GM23248 (cell line): ENCODE data around the gene MET. TPM values are rescaled to one million over a fixed set of nuclear protein-coding genes. Genes with fewer than 3 reads are reported as not detected.

ENCODE experiments used
- DNase-seq: peaks from one replicate; pipeline ENCODE4 v3.0.0-alpha.2; 2015
- H2AFZ ChIP-seq: fragments of 200-600 bp; sonication (generic); 2 replicates; pipeline ENCODE4 v1.6.1; 2016; ENCODE audit warnings: antibody characterized with exemption
- H3F3A ChIP-seq: fragments of 200-600 bp; sonication (generic); 2 replicates; pipeline ENCODE4 v1.6.1; 2016; ENCODE audit warnings: mild to moderate bottlenecking, antibody characterized with exemption, mixed run types; ENCODE audit not compliant: insufficient read depth
- H3K27ac ChIP-seq: fragments of 200-600 bp; sonication (generic); 2 replicates; pipeline ENCODE4 v1.5.1; 2016; ENCODE audit warnings: mild to moderate bottlenecking
- H3K27me3 ChIP-seq: fragments of 200-600 bp; sonication (generic); replicated peaks from 2 replicates; pipeline ENCODE4 v1.6.1; 2016; ENCODE audit warnings: mild to moderate bottlenecking; ENCODE audit not compliant: insufficient read depth
- H3K36me3 ChIP-seq: fragments of 200-600 bp; sonication (generic); 2 replicates; pipeline ENCODE4 v1.6.1; 2016; ENCODE audit warnings: low read depth, mild to moderate bottlenecking
- H3K4me1 ChIP-seq: fragments of 200-600 bp; sonication (generic); 2 replicates; pipeline ENCODE4 v1.6.1; 2016; ENCODE audit warnings: mild to moderate bottlenecking; ENCODE audit not compliant: insufficient read depth
- H3K4me2 ChIP-seq: fragments of 200-600 bp; sonication (generic); one replicate; pipeline ENCODE4 v1.6.1; 2016; ENCODE audit warnings: mild to moderate bottlenecking; ENCODE audit not compliant: unreplicated experiment
- H3K4me3 ChIP-seq: fragments of 200-600 bp; sonication (generic); 2 replicates; pipeline ENCODE4 v1.5.1; 2016; ENCODE audit warnings: mild to moderate bottlenecking
- H3K79me2 ChIP-seq: fragments of 200-600 bp; sonication (generic); 2 replicates; pipeline ENCODE4 v1.6.1; 2016; ENCODE audit warnings: mild to moderate bottlenecking; ENCODE audit not compliant: insufficient read depth
- H3K9ac ChIP-seq: fragments of 200-600 bp; sonication (generic); 2 replicates; pipeline ENCODE4 v1.6.1; 2016; ENCODE audit warnings: mild to moderate bottlenecking
- H3K9me2 ChIP-seq: fragments of 200-600 bp; sonication (generic); 2 replicates; pipeline ENCODE4 v1.6.1; 2016; ENCODE audit warnings: mixed run types, mild to moderate bottlenecking, moderate library complexity; ENCODE audit not compliant: insufficient read depth
- H3K9me3 ChIP-seq: fragments of 200-600 bp; sonication (generic); one replicate; pipeline ENCODE4 v1.6.1; 2017; ENCODE audit warnings: low read depth
- H4K20me1 ChIP-seq: fragments of 200-600 bp; sonication (generic); 2 replicates; pipeline ENCODE4 v1.6.0; 2016; ENCODE audit not compliant: insufficient read depth
- EZH2 ChIP-seq: fragments of 200-600 bp; sonication (generic); IDR thresholded peaks from 2 replicates; pipeline ENCODE4 v1.6.1; 2018; ENCODE audit warnings: antibody characterized with exemption, mild to moderate bottlenecking; ENCODE audit not compliant: insufficient read depth, poor library complexity, severe bottlenecking
- EZH2phosphoT487 ChIP-seq: fragments of 200-600 bp; sonication (generic); IDR thresholded peaks from 2 replicates; pipeline ENCODE4 v1.6.1; 2018; ENCODE audit warnings: antibody characterized with exemption, moderate library complexity, mild to moderate bottlenecking, low read depth; ENCODE audit not compliant: insufficient read depth
- WGBS, 2 experiments: methylation state at CpG; one replicate each; pipeline ENCODE4 v1.1.6; 2015 to 2017; ENCODE audit warnings: low lambda C conversion rate in 2 of 2, low coverage in 1 of 2; ENCODE audit errors: missing lambda C conversion rate in 2 of 2; 5-methylcytosine and 5-hydroxymethylcytosine counted together
- in situ Hi-C: fragments of 300-500 bp; cut with MboI; formaldehyde crosslinking; loops from 2 replicates; pipeline ENCODE4 v1.15.0; 2020
- polyA plus RNA-seq: library from polyadenylated mRNA; unstranded; fragments of >200 nt; fragmentation: Nextera tagmentation; extraction: Ambion mirVana; gene quantifications from 2 replicates; pipeline ENCODE4 v1.2.1, GENCODE V29; 2016
- total RNA-seq: library from RNA; depleted of rRNA; stranded (reverse); fragments of >200 nt; shearing (Covaris generic); gene quantifications from 2 replicates; pipeline ENCODE4 v1.2.3, GENCODE V29; 2014

Gene MET
- total and polyA plus RNA-seq, 2 experiments from 2014 or later, result 25.3 to 62.3 TPM

DNA sequence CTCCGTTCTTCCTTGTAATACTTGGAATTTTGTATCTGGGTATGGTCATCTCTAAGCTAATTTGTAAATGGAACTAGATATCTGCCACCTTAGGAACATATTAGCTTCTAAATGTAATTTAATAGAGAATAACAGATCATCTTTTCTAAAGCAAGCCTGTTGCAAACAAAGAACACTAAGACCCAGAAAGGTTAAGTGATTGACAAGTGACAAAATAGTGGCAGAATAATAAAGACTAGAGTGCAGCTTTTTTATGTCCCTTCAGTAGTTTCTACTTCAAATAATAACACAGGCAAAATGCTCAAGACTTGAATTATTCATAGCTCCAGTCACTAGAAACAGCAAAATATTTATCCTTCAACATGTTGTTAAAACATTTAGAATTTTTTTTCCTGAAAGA is 91.7 kb downstream of the MET start:
- H3K4me2 ChIP-seq, result no peak overlapping the region
- no peaks in the 10 kb centered on the region for H3K27me3 ChIP-seq
- in situ Hi-C loops, result no loop called here
- no peaks in the 10 kb centered on the region for H3K79me2 ChIP-seq
- H3K9ac ChIP-seq, result no peak overlapping the region
- DNase-seq, result no peak
- no peaks in the 10 kb centered on the region for H3K4me1 ChIP-seq
- peaks cover 7% of the 10 kb centered on the region for H3K36me3 ChIP-seq
- H3K27ac ChIP-seq, result no peak overlapping the region
- no peaks in the 10 kb centered on the region for H3F3A ChIP-seq
- WGBS, 2 experiments, result 96% methylated on average over 1 of the region's 1 CpG
- H3K9me3 ChIP-seq, result no peaks in the 10 kb centered on the region
- no peak overlapping the region for H2AFZ ChIP-seq
- no peaks in the 10 kb centered on the region for H4K20me1 ChIP-seq
- H3K9me2 ChIP-seq, result no peaks in the 10 kb centered on the region
- no peak for TF ChIP-seq EZH2
- TF ChIP-seq EZH2phosphoT487, result no peak
- H3K4me3 ChIP-seq, result no peak overlapping the region

GRCh38 chr7:116766881-116767280 is 94.9 kb downstream of the MET start:
- WGBS, 2 experiments, result 86 to 89% methylated on average over 3 of the region's 3 CpGs
- Histone ChIP-seq H3K4me3 (no peak overlapping the region), H3K79me2 (no peaks in the 10 kb centered on the region), H3K4me1 (peaks cover 10% of the 10 kb centered on the region), H4K20me1 (no peaks in the 10 kb centered on the region), H3F3A (peaks cover 9% of the 10 kb centered on the region), H2AFZ (no peak overlapping the region), H3K27ac (no peak overlapping the region), H3K36me3 (peaks cover 10% of the 10 kb centered on the region; the same call in 1 of the 2 replicates), H3K9me3 (no peaks in the 10 kb centered on the region), H3K27me3 (no peaks in the 10 kb centered on the region), H3K4me2 (no peak overlapping the region), H3K9ac (no peak overlapping the region), H3K9me2 (no peaks in the 10 kb centered on the region)
- in situ Hi-C loops, result no loop called here
- DNase-seq, result no peak
- TF ChIP-seq EZH2phosphoT487 (no peak), EZH2 (no peak)

DNA sequence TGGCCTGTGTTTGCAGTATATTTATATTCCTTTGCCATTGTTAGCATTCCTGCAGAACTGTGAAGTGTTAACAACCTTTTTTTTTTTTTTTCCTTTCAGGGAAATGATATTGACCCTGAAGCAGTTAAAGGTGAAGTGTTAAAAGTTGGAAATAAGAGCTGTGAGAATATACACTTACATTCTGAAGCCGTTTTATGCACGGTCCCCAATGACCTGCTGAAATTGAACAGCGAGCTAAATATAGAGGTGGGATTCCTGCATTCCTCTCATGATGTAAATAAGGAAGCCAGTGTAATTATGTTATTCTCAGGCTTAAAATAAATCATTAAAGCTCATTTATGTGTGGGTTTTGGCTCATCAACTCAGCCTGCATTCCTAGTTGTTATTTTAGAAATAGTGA is 97.5 kb downstream of the MET start:
- Histone ChIP-seq H3K9ac (no peak overlapping the region), H3K36me3 (peaks cover 18% of the 10 kb centered on the region), H3K4me2 (no peak overlapping the region), H3K79me2 (no peaks in the 10 kb centered on the region), H3K9me3 (no peaks in the 10 kb centered on the region), H4K20me1 (no peaks in the 10 kb centered on the region), H3K27me3 (no peaks in the 10 kb centered on the region), H3K9me2 (no peaks in the 10 kb centered on the region), H3K4me1 (peaks cover 22% of the 10 kb centered on the region), H2AFZ (no peak overlapping the region), H3K4me3 (no peak overlapping the region), H3K27ac (no peak overlapping the region), H3F3A (peaks cover 30% of the 10 kb centered on the region)
- DNase-seq, result no peak
- 99 to 100% methylated on average over 3 of the region's 3 CpGs for WGBS, 2 experiments
- TF ChIP-seq EZH2phosphoT487 (no peak), EZH2 (no peak)
- in situ Hi-C loops, result no loop called here

GRCh38 chr7:116770941-116771340 is 98.9 kb downstream of the MET start:
- Histone ChIP-seq H3K4me2 (no peak overlapping the region), H3K9ac (no peak overlapping the region), H3K36me3 (peaks cover 18% of the 10 kb centered on the region), H3K79me2 (no peaks in the 10 kb centered on the region), H3F3A (peaks cover 38% of the 10 kb centered on the region), H4K20me1 (no peaks in the 10 kb centered on the region), H3K4me3 (no peak overlapping the region), H3K9me2 (no peaks in the 10 kb centered on the region), H3K27me3 (no peaks in the 10 kb centered on the region), H2AFZ (no peak overlapping the region), H3K9me3 (no peaks in the 10 kb centered on the region), H3K27ac (no peak overlapping the region), H3K4me1 (peaks cover 25% of the 10 kb centered on the region)
- TF ChIP-seq EZH2phosphoT487 (no peak), EZH2 (no peak)
- 35 to 38% methylated on average over 1 of the region's 1 CpG for WGBS, 2 experiments
- DNase-seq, result no peak
- in situ Hi-C loops, result no loop called here

DNA sequence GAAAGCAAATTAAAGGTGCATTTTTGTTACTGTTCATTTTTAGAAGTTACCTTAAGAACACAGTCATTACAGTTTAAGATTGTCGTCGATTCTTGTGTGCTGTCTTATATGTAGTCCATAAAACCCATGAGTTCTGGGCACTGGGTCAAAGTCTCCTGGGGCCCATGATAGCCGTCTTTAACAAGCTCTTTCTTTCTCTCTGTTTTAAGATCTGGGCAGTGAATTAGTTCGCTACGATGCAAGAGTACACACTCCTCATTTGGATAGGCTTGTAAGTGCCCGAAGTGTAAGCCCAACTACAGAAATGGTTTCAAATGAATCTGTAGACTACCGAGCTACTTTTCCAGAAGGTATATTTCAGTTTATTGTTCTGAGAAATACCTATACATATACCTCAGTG is 99.6 kb downstream of the MET start:
- H3K27ac ChIP-seq, result no peak overlapping the region

More for the DNA sequence above, 99.6 kb downstream of the MET start:
- Histone ChIP-seq H3K36me3 (peaks cover 18% of the 10 kb centered on the region), H3F3A (peaks cover 45% of the 10 kb centered on the region), H4K20me1 (no peaks in the 10 kb centered on the region), H3K4me2 (no peak overlapping the region), H3K27me3 (no peaks in the 10 kb centered on the region), H3K4me3 (no peak overlapping the region), H3K4me1 (peaks cover 32% of the 10 kb centered on the region), H3K9ac (no peak overlapping the region), H2AFZ (no peak overlapping the region), H3K9me2 (no peaks in the 10 kb centered on the region), H3K79me2 (no peaks in the 10 kb centered on the region), H3K9me3 (no peaks in the 10 kb centered on the region)
- DNase-seq, result no peak
- TF ChIP-seq EZH2phosphoT487 (no peak), EZH2 (no peak)
- in situ Hi-C loops, result no loop called here
- 90 to 91% methylated on average over 7 of the region's 7 CpGs for WGBS, 2 experiments
